Hepatocyte (in vitro differentiated cells): ENCODE measurements around the gene YPEL1.

Source experiments
- CTCF ChIP-seq: fragments of 200-600 bp; sonication (generic); IDR thresholded peaks from 2 replicates; pipeline ENCODE4 v1.5.1; 2016; ENCODE audit warnings: antibody characterized with exemption, mild to moderate bottlenecking; ENCODE audit not compliant: poor library complexity
- EZH2 ChIP-seq: fragments of 200-600 bp; sonication (generic); IDR thresholded peaks from 2 replicates; pipeline ENCODE4 v1.6.1; 2016; ENCODE audit warnings: antibody characterized with exemption, mild to moderate bottlenecking, borderline replicate concordance

DNA sequence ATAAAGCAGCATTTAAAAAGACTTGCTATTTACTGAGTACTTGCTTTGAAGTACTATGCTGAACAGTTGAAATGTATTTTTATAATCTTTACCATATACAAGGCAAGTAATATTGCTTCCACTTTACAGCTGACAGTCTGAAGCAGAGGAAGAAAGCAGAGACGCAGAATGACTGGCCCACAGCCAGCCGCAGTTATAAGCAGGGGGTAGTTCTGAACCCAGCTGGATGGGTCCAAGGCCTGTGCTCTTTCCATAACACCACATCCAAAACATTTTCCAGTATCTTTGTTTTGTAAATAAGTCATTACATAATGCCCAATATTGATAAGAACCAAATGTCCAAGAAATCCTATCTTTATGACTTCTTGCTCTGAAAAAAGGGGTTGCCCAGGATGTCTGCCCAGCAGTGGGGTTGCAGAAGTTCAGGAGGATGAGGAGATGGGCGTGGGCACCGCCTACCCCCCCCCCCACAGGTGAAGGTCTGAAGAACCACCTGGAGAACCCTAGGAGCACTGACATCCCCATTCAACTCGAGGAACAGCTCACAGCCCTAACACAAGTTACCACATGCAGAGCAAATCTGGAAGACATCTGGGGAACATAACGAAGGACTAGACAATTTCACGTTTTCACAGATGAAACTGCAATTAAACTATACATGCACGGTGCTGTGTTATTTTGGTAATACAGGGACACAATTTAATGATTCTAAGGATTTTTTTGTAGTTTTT, 24.2 kb upstream of the YPEL1 start:
- no peak for TF ChIP-seq CTCF
- no peak for TF ChIP-seq EZH2
